ENCODE data around the gene ZNF791.

- TF ChIP-seq REST (IDR thresholded peaks at IDR 0.05; ENCODE audit: insufficient read depth in 1 of 2, low read depth in 2 of 2, low read length in 2 of 2) (no peak), POLR2AphosphoS5 (IDR thresholded peaks at IDR 0.05; ENCODE audit: low read depth, low read length) (no peak), FOXP2 (optimal IDR thresholded peaks at IDR 0.05; ENCODE audit: borderline replicate concordance, extremely low read depth, extremely low read length, insufficient read depth) (no peak)
Observed at GRCh38 chr19:12668346-12668745, 57.6 kb downstream of the ZNF791 start.

All from PFSK-1 (cell line).